ENCODE results near the gene SDR42E1.

SDR42E1 gene

GRCh38 chr16:82045465-82045864 lies 34.2 kb upstream of the SDR42E1 start:
- Mint-ChIP-seq H3K27ac (no peak overlapping the region), H3K4me1 (ENCODE audit: low read depth) (no peaks in the 10 kb centered on the region), H3K36me3 (ENCODE audit: low read depth) (no peaks in the 10 kb centered on the region), H3K4me3 (no peak overlapping the region), H3K9me3 (no peaks in the 10 kb centered on the region), H3K27me3 (ENCODE audit: low read depth) (peaks cover 7% of the 10 kb centered on the region)

- Mint-ChIP-seq H3K4me3 (no peak overlapping the region), H3K27me3 (ENCODE audit: low read depth) (peaks cover 5% of the 10 kb centered on the region), H3K36me3 (ENCODE audit: low read depth) (no peaks in the 10 kb centered on the region), H3K27ac (no peak overlapping the region), H3K9me3 (no peaks in the 10 kb centered on the region), H3K4me1 (ENCODE audit: low read depth) (no peaks in the 10 kb centered on the region)
Observed at GRCh38 chr16:82044585-82044911, 33.3 kb upstream of the SDR42E1 start.

- no peak overlapping the region for H3K4me3 Mint-ChIP-seq
- peaks cover 5% of the 10 kb centered on the region for H3K27me3 Mint-ChIP-seq (ENCODE audit: low read depth)
- no peaks in the 10 kb centered on the region for H3K4me1 Mint-ChIP-seq (ENCODE audit: low read depth)
- H3K27ac Mint-ChIP-seq: no peak overlapping the region
- no peaks in the 10 kb centered on the region for H3K9me3 Mint-ChIP-seq
- no peaks in the 10 kb centered on the region for H3K36me3 Mint-ChIP-seq (ENCODE audit: low read depth)
Observed at GRCh38 chr16:82043680-82044584, 32.7 kb upstream of the SDR42E1 start.

GRCh38 chr16:82042846-82043245 lies 31.6 kb upstream of the SDR42E1 start:
- H3K36me3 Mint-ChIP-seq (ENCODE audit: low read depth): no peaks in the 10 kb centered on the region
- H3K9me3 Mint-ChIP-seq: no peaks in the 10 kb centered on the region
- H3K4me3 Mint-ChIP-seq: no peak overlapping the region
- H3K4me1 Mint-ChIP-seq (ENCODE audit: low read depth): no peaks in the 10 kb centered on the region
- peaks cover 5% of the 10 kb centered on the region for H3K27me3 Mint-ChIP-seq (ENCODE audit: low read depth)
- no peak overlapping the region for H3K27ac Mint-ChIP-seq

- Mint-ChIP-seq H3K27ac (no peak overlapping the region), H3K4me3 (no peak overlapping the region), H3K9me3 (no peaks in the 10 kb centered on the region), H3K36me3 (ENCODE audit: low read depth) (no peaks in the 10 kb centered on the region), H3K27me3 (ENCODE audit: low read depth) (peaks cover 3% of the 10 kb centered on the region), H3K4me1 (ENCODE audit: low read depth) (no peaks in the 10 kb centered on the region)
Observed at GRCh38 chr16:82042144-82042543, 30.9 kb upstream of the SDR42E1 start.

- Mint-ChIP-seq H3K9me3 (no peaks in the 10 kb centered on the region), H3K4me1 (ENCODE audit: low read depth) (no peaks in the 10 kb centered on the region), H3K27ac (no peak overlapping the region), H3K27me3 (ENCODE audit: low read depth) (no peaks in the 10 kb centered on the region), H3K36me3 (ENCODE audit: low read depth) (no peaks in the 10 kb centered on the region), H3K4me3 (no peak overlapping the region)
Observed at GRCh38 chr16:82041542-82041941, 30.3 kb upstream of the SDR42E1 start.

- H3K36me3 Mint-ChIP-seq (ENCODE audit: low read depth): no peaks in the 10 kb centered on the region
- no peaks in the 10 kb centered on the region for H3K9me3 Mint-ChIP-seq
- H3K27me3 Mint-ChIP-seq (ENCODE audit: low read depth): peaks cover 4% of the 10 kb centered on the region
- H3K27ac Mint-ChIP-seq: no peak overlapping the region
- no peak overlapping the region for H3K4me3 Mint-ChIP-seq
- H3K4me1 Mint-ChIP-seq (ENCODE audit: low read depth): no peaks in the 10 kb centered on the region
Observed at GRCh38 chr16:82040296-82040695, 29.0 kb upstream of the SDR42E1 start.

GRCh38 chr16:82037666-82038065 lies 26.4 kb upstream of the SDR42E1 start:
- H3K36me3 Mint-ChIP-seq (ENCODE audit: low read depth): no peaks in the 10 kb centered on the region
- H3K4me3 Mint-ChIP-seq: no peak overlapping the region
- H3K27ac Mint-ChIP-seq: no peak overlapping the region
- peaks cover 8% of the 10 kb centered on the region for H3K27me3 Mint-ChIP-seq (ENCODE audit: low read depth)
- H3K9me3 Mint-ChIP-seq: no peaks in the 10 kb centered on the region
- no peaks in the 10 kb centered on the region for H3K4me1 Mint-ChIP-seq (ENCODE audit: low read depth)

- no peak overlapping the region for H3K4me3 Mint-ChIP-seq
- H3K9me3 Mint-ChIP-seq: no peaks in the 10 kb centered on the region
- no peak overlapping the region for H3K27ac Mint-ChIP-seq
- no peaks in the 10 kb centered on the region for H3K36me3 Mint-ChIP-seq (ENCODE audit: low read depth)
- H3K4me1 Mint-ChIP-seq (ENCODE audit: low read depth): no peaks in the 10 kb centered on the region
- peaks cover 8% of the 10 kb centered on the region for H3K27me3 Mint-ChIP-seq (ENCODE audit: low read depth)
Observed at GRCh38 chr16:82037251-82037650, 26.0 kb upstream of the SDR42E1 start.

GRCh38 chr16:82034981-82035612 lies 23.8 kb upstream of the SDR42E1 start, which contains the start of gene HSD17B2:
TSS of gene HSD17B2 (plus strand) at chr16:82035253. CDS start at chr16:82035425, 172 bp downstream.
- Mint-ChIP-seq H3K36me3 (ENCODE audit: low read depth) (no peaks in the 10 kb centered on the region), H3K4me3 (no peak within 1 kb of the TSS), H3K9me3 (no peaks in the 10 kb centered on the region), H3K27ac (no peak within 1 kb of the TSS), H3K27me3 (ENCODE audit: low read depth) (peaks cover 8% of the 10 kb centered on the region), H3K4me1 (ENCODE audit: low read depth) (no peaks in the 10 kb centered on the region)

GRCh38 chr16:82033683-82034300 lies 22.5 kb upstream of the SDR42E1 start:
- Mint-ChIP-seq H3K4me1 (ENCODE audit: low read depth) (no peaks in the 10 kb centered on the region), H3K4me3 (no peak overlapping the region), H3K9me3 (no peaks in the 10 kb centered on the region), H3K27me3 (ENCODE audit: low read depth) (peaks cover 8% of the 10 kb centered on the region), H3K36me3 (ENCODE audit: low read depth) (no peaks in the 10 kb centered on the region), H3K27ac (no peak overlapping the region)

- H3K4me3 Mint-ChIP-seq: no peak overlapping the region
- no peaks in the 10 kb centered on the region for H3K36me3 Mint-ChIP-seq (ENCODE audit: low read depth)
- H3K9me3 Mint-ChIP-seq: no peaks in the 10 kb centered on the region
- peaks cover 8% of the 10 kb centered on the region for H3K27me3 Mint-ChIP-seq (ENCODE audit: low read depth)
- H3K4me1 Mint-ChIP-seq (ENCODE audit: low read depth): no peaks in the 10 kb centered on the region
- no peak overlapping the region for H3K27ac Mint-ChIP-seq
Observed at GRCh38 chr16:82033006-82033405, 21.7 kb upstream of the SDR42E1 start.

GRCh38 chr16:82031116-82032084 lies 20.1 kb upstream of the SDR42E1 start:
- no peaks in the 10 kb centered on the region for H3K4me1 Mint-ChIP-seq (ENCODE audit: low read depth)
- no peak overlapping the region for H3K27ac Mint-ChIP-seq
- no peaks in the 10 kb centered on the region for H3K36me3 Mint-ChIP-seq (ENCODE audit: low read depth)
- no peak overlapping the region for H3K4me3 Mint-ChIP-seq
- H3K9me3 Mint-ChIP-seq: no peaks in the 10 kb centered on the region
- peaks cover 8% of the 10 kb centered on the region for H3K27me3 Mint-ChIP-seq (ENCODE audit: low read depth)

GRCh38 chr16:82027629-82028064 lies 16.4 kb upstream of the SDR42E1 start:
- no peak overlapping the region for H3K4me3 Mint-ChIP-seq
- H3K27ac Mint-ChIP-seq: no peak overlapping the region
- H3K4me1 Mint-ChIP-seq (ENCODE audit: low read depth): no peaks in the 10 kb centered on the region
- no peaks in the 10 kb centered on the region for H3K36me3 Mint-ChIP-seq (ENCODE audit: low read depth)
- no peaks in the 10 kb centered on the region for H3K9me3 Mint-ChIP-seq
- peaks cover 11% of the 10 kb centered on the region for H3K27me3 Mint-ChIP-seq (ENCODE audit: low read depth)

Measured in T-helper 1 cell treated with Interleukin-12 subunit alpha and Interleukin-12 subunit beta and Interleukin-4 antibody, amounts not matched to agents 30 μg/mL and 1 μg/mL, for 36 hours (primary cell).